K562 (cell line): ENCODE measurements around the gene ZNF644. TPM values are rescaled to one million over a fixed set of nuclear protein-coding genes. Genes with fewer than 3 reads are reported as not detected.
A peak's percentile ranks its signal among the peaks of the same experiment; 100 is the strongest.

Experiments
- ATAC-seq: fragments of 200-7000 bp; cut with Tn5 transposase; 3 replicates; pipeline ENCODE4 v1.9.1; 2020; ENCODE audit warnings: moderate library complexity
- BruUV-seq: library from RNA; stranded (reverse); fragments of 400-500 nt; replicated peaks from 2 replicates; lab custom pipeline; 2021; lab: Mats Ljungman, UMichigan
- CTCF ChIA-PET: fragments of 300-600 bp; formaldehyde crosslinking; extraction: SDS; loops from one replicate; lab custom pipeline; 2021; ENCODE audit warnings: low intra/inter-chr PET ratio; lab: Yijun Ruan, JAX
- POLR2A ChIA-PET: fragments of 300-600, 350-650 bp; sonication (Branson Sonifier 250); formaldehyde crosslinking; extraction: SDS; loops from one replicate; lab custom pipeline; 2021; ENCODE audit warnings: antibody characterized with exemption, inconsistent platforms; lab: Yijun Ruan, JAX
- DNase-seq, 4 experiments: peaks; one replicate each; pipeline versions ENCODE4 v3.0.0 to v3.0.0-alpha.2; 2011 to 2018; ENCODE audit warnings: low spot score in 3 of 4, mixed read lengths in 3 of 4; ENCODE audit errors: extremely low read depth in 1 of 4
- FAIRE-seq: peaks from 2 replicates; lab custom pipeline; 2011; peaks lifted over from hg19 to GRCh38; lab: Jason Lieb, UNC
- H2AFZ ChIP-seq: 2 replicates; pipeline ENCODE4 v1.6.0; 2011; ENCODE audit warnings: low read depth, low read length, control low read depth, inconsistent platforms
- H3K27ac ChIP-seq: fragments of 200-600 bp; 3 replicates; pipeline ENCODE4 v1.8.0; 2011; ENCODE audit warnings: low read depth, mild to moderate bottlenecking, control low read depth, inconsistent platforms, low read length, moderate library complexity, mixed read lengths; ENCODE audit errors: extremely low read depth
- H3K27me3 ChIP-seq, 2 experiments: fragments of 300-600 bp in 1 of 2; 2 replicates in 1 of 2; 3 replicates in 1 of 2; pipeline versions ENCODE4 v1.6.0 to v1.8.0; 2011; ENCODE audit warnings: inconsistent platforms in 2 of 2, low read length in 2 of 2, mild to moderate bottlenecking in 1 of 2, mixed read lengths in 1 of 2, moderate library complexity in 1 of 2; ENCODE audit not compliant: control insufficient read depth in 2 of 2, insufficient read depth in 2 of 2
- H3K36me3 ChIP-seq: fragments of 300-600 bp; 3 replicates; pipeline ENCODE4 v1.8.0; 2011; ENCODE audit warnings: mild to moderate bottlenecking, low read length, inconsistent platforms; ENCODE audit not compliant: control insufficient read depth, insufficient read depth
- H3K4me1 ChIP-seq, 2 experiments: fragments of 200-600 bp in 1 of 2; replicated peaks in 1 of 2; 2 replicates in 1 of 2; 3 replicates in 1 of 2; pipeline versions ENCODE4 v1.5.1 to v1.8.0; 2011; ENCODE audit warnings: inconsistent platforms in 2 of 2, low read length in 2 of 2, mild to moderate bottlenecking in 1 of 2, mixed read lengths in 1 of 2, moderate library complexity in 1 of 2; ENCODE audit not compliant: control insufficient read depth in 2 of 2, insufficient read depth in 2 of 2
- H3K4me2 ChIP-seq: 2 replicates; pipeline ENCODE4 v1.6.1; 2011; ENCODE audit warnings: low read length, control low read depth, inconsistent platforms, mixed read lengths; ENCODE audit not compliant: insufficient read depth
- H3K4me3 ChIP-seq: fragments of 200-600 bp; sonication (generic), shearing (Covaris generic); 2 replicates; pipeline ENCODE4 v1.5.1; 2016; ENCODE audit warnings: control low read depth, inconsistent platforms
- H3K79me2 ChIP-seq: fragments of 200-600 bp; 3 replicates; pipeline ENCODE4 v1.8.0; 2011; ENCODE audit warnings: low read length, inconsistent platforms; ENCODE audit not compliant: control insufficient read depth, insufficient read depth
- H3K9ac ChIP-seq, 2 experiments: 2 replicates each; pipeline versions ENCODE4 v1.6.0 to v1.6.1; 2011; ENCODE audit warnings: low read depth in 2 of 2, low read length in 2 of 2, control low read depth in 1 of 2, inconsistent platforms in 1 of 2, mild to moderate bottlenecking in 1 of 2, mixed read lengths in 1 of 2; ENCODE audit not compliant: insufficient read depth in 1 of 2
- H3K9me1 ChIP-seq: one replicate; pipeline ENCODE4 v1.6.0; 2011; ENCODE audit warnings: inconsistent platforms, mild to moderate bottlenecking, low read length, moderate library complexity; ENCODE audit not compliant: control insufficient read depth, insufficient read depth
- H3K9me3 ChIP-seq: replicated peaks from 2 replicates; pipeline ENCODE4 v1.5.1; 2011; ENCODE audit warnings: low read depth, low read length, inconsistent platforms; ENCODE audit not compliant: control insufficient read depth, insufficient read depth
- H4K20me1 ChIP-seq: replicated peaks from 2 replicates; pipeline ENCODE4 v1.6.1; 2011; ENCODE audit warnings: low read length, inconsistent platforms, mixed read lengths; ENCODE audit not compliant: control insufficient read depth, insufficient read depth
- C11orf30 ChIP-seq: fragments of 450-650 bp; IDR thresholded peaks from 2 replicates; pipeline ENCODE4 v1.6.1; 2016; ENCODE audit warnings: low read depth, mild to moderate bottlenecking
- MAFF ChIP-seq: IDR thresholded peaks from 2 replicates; pipeline ENCODE4 v1.6.1; 2012; ENCODE audit warnings: low read length, improper control_type of control experiment
- MAFK ChIP-seq: IDR thresholded peaks from 2 replicates; pipeline ENCODE4 v1.6.1; 2011; ENCODE audit warnings: low read length, improper control_type of control experiment
- PTBP1 ChIP-seq: fragments of 200-400 bp; formaldehyde crosslinking; IDR thresholded peaks from 2 replicates; pipeline ENCODE4 v1.6.1; 2017; ENCODE audit warnings: low read depth, low read length
- ZNF316 ChIP-seq: fragments of 450-650 bp; IDR thresholded peaks from 2 replicates; pipeline ENCODE4 v1.6.1; 2016
- WGBS: fragments of 100-300 bp; shearing (Covaris generic); methylation state at CpG from one replicate; pipeline ENCODE4 v1.1.6; 2016; ENCODE audit warnings: low coverage, mixed read lengths; ENCODE audit not compliant: insufficient coverage; ENCODE audit errors: missing lambda C conversion rate; 5-methylcytosine and 5-hydroxymethylcytosine counted together
- in situ Hi-C: fragments of 300-500 bp; cut with MboI; formaldehyde crosslinking; loops from 4 replicates; pipeline ENCODE4 v1.15.0; 2018; ENCODE audit warnings: inconsistent platforms, mixed read lengths
- intact Hi-C: fragments of 100-400 bp; cut with micrococcal nuclease; formaldehyde crosslinking; loops from 2 replicates; pipeline ENCODE4 v1.14.2; 2022
- polyA plus RNA-seq, 8 experiments: library from polyadenylated mRNA; depleted of rRNA in 4 of 8; stranded (reverse) in 5 of 8; unstranded in 3 of 8; fragments of >200 nt; fragmentation: Nextera tagmentation in 2 of 8; fragmentation: Illumina TruSeq in 1 of 8; extraction: Ambion mirVana in 2 of 8; extraction: Trizol in 1 of 8; gene quantifications; 2 replicates each; pipeline versions ENCODE4 v1.2.1 to v1.2.3, GENCODE V29; 2011 to 2014; ENCODE audit warnings: inconsistent platforms in 1 of 8, missing spikeins in 1 of 8
- total RNA-seq, 7 experiments: library from RNA; depleted of rRNA in 6 of 7; stranded (reverse); fragments of >200 nt in 6 of 7; fragmentation: Illumina TruSeq in 2 of 7; extraction: Trizol in 2 of 7; gene quantifications; 2 replicates each; pipeline versions ENCODE4 v1.2.1 to v1.2.3, GENCODE V29; 2011 to 2021; ENCODE audit warnings: low replicate concordance in 1 of 7
- TF ChIP-seq, protein P1 (sequence below): fragments of 250-450 bp; sonication (Bioruptor Pico); IDR thresholded peaks from 2 replicates; pipeline ENCODE4 v1.5.0; 2021; ENCODE audit warnings: mild to moderate bottlenecking, moderate library complexity

ZNF644 gene
- total and polyA plus RNA-seq, 9 of the 15 experiments (the other 6 are each of a cell fraction or from before 2014, with no cell fraction given) = 25.3 to 71.4 (median 39.6) TPM

DNA sequence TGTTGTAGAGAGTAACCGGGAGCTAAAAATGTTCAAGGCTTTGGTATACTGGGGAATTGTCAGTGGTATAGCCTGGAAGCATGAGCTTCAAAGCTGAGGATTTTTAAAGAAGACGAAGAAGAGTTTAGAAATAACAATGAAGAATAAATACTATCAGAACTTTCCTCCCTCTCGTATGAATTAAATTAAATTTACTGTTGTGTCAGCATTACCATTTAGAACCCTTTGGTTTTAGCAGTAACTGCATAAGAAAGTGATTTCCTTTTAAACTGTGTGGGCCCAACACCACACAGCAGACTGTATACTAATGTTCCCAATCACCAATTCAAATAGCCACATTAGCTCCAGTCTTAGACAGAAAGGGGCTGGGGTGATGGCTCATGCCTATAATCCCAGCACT is 122.6 kb downstream of the ZNF644 start:
- H3K36me3 ChIP-seq = peaks cover 12% of the 10 kb centered on the region; the same call in 2 of the 3 replicates
- no peaks in the 10 kb centered on the region for H3K4me1 ChIP-seq
- intact Hi-C loops (no loop called here), in situ Hi-C loops (no loop called here)
- H3K9ac ChIP-seq = no peak overlapping the region
- no peak overlapping the region for H3K4me3 ChIP-seq
- WGBS = 98% methylated on average over 3 of the region's 3 CpGs
- H2AFZ ChIP-seq = no peak overlapping the region
- FAIRE-seq = no peak
- H3K27me3 ChIP-seq = no peaks in the 10 kb centered on the region
- ChIA-PET POLR2A (interaction anchor here (0.5 kb wide), 2 partner anchors 9 to 29 kb away, joined by 3 to 4 read pairs; no protein-coding TSS in a partner anchor), CTCF (no interaction called here)
- H4K20me1 ChIP-seq = no peaks in the 10 kb centered on the region
- TF ChIP-seq ZNF316 = peak; percentile 73
- TF ChIP-seq, protein P1, sequence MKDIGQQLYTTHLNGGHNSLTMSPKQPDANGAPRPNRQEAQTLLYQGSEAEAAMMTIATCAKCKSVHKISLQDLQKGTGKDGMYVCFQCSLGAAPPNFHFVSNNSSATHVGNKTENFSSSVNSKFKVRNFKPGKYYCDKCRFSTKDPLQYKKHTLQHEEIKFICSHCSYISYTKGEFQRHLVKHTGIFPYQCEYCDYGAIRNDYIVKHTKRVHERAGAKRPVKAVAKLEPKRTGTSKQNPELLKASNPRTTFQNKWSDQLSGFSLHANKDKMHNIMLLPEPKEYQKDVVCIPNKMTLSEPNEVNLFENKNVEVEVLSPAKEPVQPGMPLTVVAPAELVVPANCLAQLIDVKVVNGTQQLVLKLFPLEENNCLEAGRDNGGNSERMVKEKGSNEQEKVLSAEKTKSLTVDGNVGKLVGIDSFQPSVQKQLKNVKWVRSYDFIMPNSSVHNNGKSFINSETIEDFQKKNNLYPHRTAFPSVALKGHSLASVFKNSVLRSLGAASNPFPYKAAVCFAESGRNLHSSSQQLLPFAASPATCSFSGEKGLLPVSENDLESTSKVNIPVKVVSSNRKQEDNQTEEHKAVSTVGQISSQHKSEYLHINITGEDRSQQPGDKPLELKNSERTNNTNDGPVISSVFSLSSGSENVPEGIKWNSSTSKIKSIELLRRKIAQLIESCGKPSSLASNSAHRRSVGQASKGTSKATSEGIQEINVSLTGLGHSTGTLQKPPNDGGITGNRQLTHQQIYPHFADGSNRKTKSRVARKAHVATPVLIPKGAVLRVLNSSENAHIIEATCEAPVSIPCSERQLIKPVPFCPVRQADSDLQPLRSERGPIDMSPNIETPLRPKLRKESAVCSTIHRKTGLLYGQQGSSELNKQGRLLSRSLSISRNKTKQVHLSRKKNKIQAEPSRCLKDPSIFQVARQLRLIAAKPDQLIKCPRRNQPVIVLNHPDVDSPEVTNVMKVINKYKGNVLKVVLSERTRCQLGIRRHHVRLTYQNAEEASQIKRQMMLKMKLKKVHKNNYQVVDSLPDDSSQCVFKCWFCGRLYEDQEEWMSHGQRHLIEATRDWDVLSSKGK (CRISPR knock-in tag) = no peak
- TF ChIP-seq PTBP1 = no peak
- TF ChIP-seq MAFF = peak; percentile 33
- TF ChIP-seq MAFK = 0 out of 2 replicates have a peak, but pooled peaks have one; percentile 11
- TF ChIP-seq C11orf30 = peak; percentile 37; the same call in 1 of the 2 replicates
- no peak overlapping the region for H3K4me2 ChIP-seq
- no peaks in the 10 kb centered on the region; the same call in 2 of the 3 replicates for H3K79me2 ChIP-seq
- ATAC-seq = no peak
- no peak for DNase-seq
- no peak overlapping the region for H3K27ac ChIP-seq
- no TSS peak for BruUV-seq
- no peaks in the 10 kb centered on the region for H3K9me1 ChIP-seq
- no peaks in the 10 kb centered on the region for H3K9me3 ChIP-seq
